ENCODE measurements around the gene VPS29.

VPS29 gene

DNA sequence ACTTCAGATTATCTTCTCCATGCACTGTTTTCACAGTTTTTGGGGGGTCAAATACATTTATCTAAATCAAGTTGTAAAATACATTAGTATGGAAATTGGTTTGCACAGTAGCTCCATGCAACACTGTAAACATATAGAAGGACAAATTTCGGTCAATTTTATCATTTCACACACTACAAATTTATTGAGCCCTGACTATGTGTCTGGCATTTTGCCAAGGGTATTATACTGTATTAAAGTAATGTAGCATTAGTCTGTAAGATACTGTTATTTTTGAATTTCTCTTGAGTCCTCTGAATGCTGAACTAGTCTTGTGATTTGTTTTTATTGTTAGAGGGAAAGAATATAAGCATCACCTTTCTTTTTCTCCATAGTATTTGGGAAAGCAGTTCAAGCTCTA, 1.5 kb upstream of the VPS29 start:
- no peak for DNase-seq (ENCODE audit: low read depth)
- H3K4me3 ChIP-seq (ENCODE audit: low read depth, low read length) = no peak overlapping the region
- TF ChIP-seq CTCF (IDR thresholded peaks at IDR 0.05; ENCODE audit: insufficient read depth, low read depth, low read length, missing control alignments) = no peak

DNA sequence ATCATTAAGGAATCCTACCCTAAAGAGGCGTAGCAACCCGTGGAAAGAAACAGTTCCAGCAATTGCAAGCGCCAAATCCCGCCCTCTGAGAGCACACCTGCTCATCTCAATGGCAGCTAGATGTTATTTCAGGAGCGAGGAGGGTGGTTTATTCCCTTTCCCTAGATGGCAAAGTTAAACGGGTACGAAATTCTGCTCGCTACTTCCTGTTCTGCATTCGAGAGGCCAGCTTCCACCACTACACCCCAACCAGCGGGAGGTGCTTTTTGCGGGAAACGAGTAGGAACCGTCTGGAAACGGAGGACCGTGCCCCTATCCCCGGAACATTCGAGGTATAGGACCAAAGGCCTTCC, 536 bp downstream of the VPS29 start:
- peak overlapping the region; percentile 67 for H3K4me3 ChIP-seq (ENCODE audit: low read depth, low read length)
- DNase-seq (ENCODE audit: low read depth) = peak; percentile 49
- TF ChIP-seq CTCF (IDR thresholded peaks at IDR 0.05; ENCODE audit: insufficient read depth, low read depth, low read length, missing control alignments) = no peak

DNA sequence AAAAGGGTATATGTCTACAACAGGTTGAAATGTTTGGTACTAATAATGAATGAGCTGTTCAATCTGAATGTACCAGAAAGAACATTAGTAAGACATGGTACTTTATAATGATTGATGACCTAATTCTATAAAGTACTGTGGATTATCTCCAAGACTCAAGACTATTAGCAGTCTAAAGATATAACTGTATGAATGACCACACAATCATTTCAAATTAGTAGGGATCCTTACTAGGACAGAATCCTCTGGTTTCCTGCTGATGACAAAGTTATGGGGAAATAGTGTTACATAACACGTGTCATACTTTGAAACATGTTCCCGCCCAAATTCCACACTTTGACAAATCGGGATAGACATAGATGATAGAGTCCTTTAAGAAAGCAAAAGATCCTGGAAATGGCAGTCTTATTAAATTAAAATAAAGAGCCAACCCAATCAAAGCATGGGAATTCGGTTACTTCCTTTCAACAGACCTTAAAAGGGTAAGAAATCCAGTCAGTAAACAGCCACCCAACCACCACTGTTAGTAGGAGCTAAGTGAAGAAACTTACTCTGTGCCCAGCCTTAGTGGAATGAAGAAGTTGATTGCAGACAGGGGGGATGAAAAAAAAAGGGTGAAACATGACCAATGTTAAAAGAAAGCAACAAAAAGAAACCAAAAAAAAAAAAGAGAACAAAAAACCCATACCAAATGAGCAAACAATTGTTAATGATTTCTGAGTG, 2.8 kb downstream of the VPS29 start:
- H3K4me3 ChIP-seq (ENCODE audit: low read depth, low read length) = no peak overlapping the region
- no peak for TF ChIP-seq CTCF (IDR thresholded peaks at IDR 0.05; ENCODE audit: insufficient read depth, low read depth, low read length, missing control alignments)

GRCh38 chr12:110475426-110475825, 26.5 kb downstream of the VPS29 start:
- no peak overlapping the region for H3K4me3 ChIP-seq (ENCODE audit: low read depth, low read length)
- DNase-seq (ENCODE audit: low read depth) = no peak
- no peak for TF ChIP-seq CTCF (IDR thresholded peaks at IDR 0.05; ENCODE audit: insufficient read depth, low read depth, low read length, missing control alignments)

More for the DNA sequence above, 2.8 kb downstream of the VPS29 start:
- no peak for DNase-seq (ENCODE audit: low read depth)

GRCh38 chr12:110468214-110469048, 33.5 kb downstream of the VPS29 start, which contains the start of the genes FAM216A and GPN3:
Gene FAM216A, plus strand, starts transcription at chr12:110468845. Its CDS starts 31 bp downstream, at chr12:110468876.
Gene GPN3, minus strand, starts transcription at chr12:110468257. Its CDS starts 54 bp downstream, at chr12:110468203.
- peak within 1 kb of the TSS; percentile 99 for H3K4me3 ChIP-seq (ENCODE audit: low read depth, low read length)
- no peak for TF ChIP-seq CTCF (IDR thresholded peaks at IDR 0.05; ENCODE audit: insufficient read depth, low read depth, low read length, missing control alignments)
- peak; percentile 98 for DNase-seq (ENCODE audit: low read depth)

- no peak for DNase-seq (ENCODE audit: low read depth)
- TF ChIP-seq CTCF (IDR thresholded peaks at IDR 0.05; ENCODE audit: insufficient read depth, low read depth, low read length, missing control alignments) = no peak
- H3K4me3 ChIP-seq (ENCODE audit: low read depth, low read length) = peak overlapping the region; percentile 99
These were observed 34.1 kb downstream of the VPS29 start for GRCh38 chr12:110467847-110468213.

Data from GM12865 (cell line).